ENCODE measurements around the gene RAD52.

- TF ChIP-seq CTCF (IDR thresholded peaks at IDR 0.05; ENCODE audit: poor library complexity) (no peak), EZH2 (IDR thresholded peaks at IDR 0.05; ENCODE audit: borderline replicate concordance) (no peak), EZH2phosphoT487 (IDR thresholded peaks at IDR 0.05; ENCODE audit: low read depth, severe bottlenecking, unreplicated experiment) (no peak)
These were observed 39.2 kb upstream of the RAD52 start for GRCh38 chr12:988646-989045.

All from hepatocyte (in vitro differentiated cells).